Amniotic epithelial cell (primary cell): ENCODE measurements around the gene GUCY1B1.
"Not testable (repeated sequence)": the region's sequence is repeated elsewhere in the genome, so short reads cannot be mapped to it uniquely, and the experiment has no call there.

Experiments
- DNase-seq: peaks from one replicate; pipeline ENCODE4 v3.0.0-alpha.2; 2010; ENCODE audit warnings: low read depth

Gene GUCY1B1

GRCh38 chr4:155761916-155762315, 3.1 kb downstream of the GUCY1B1 start:
- DNase-seq, result peak; percentile 41

GRCh38 chr4:155762334-155762733, 3.5 kb downstream of the GUCY1B1 start:
- no peak for DNase-seq

GRCh38 chr4:155763551-155763950, 4.7 kb downstream of the GUCY1B1 start:
- DNase-seq, result no peak

- no peak for DNase-seq
These were observed 6.3 kb downstream of the GUCY1B1 start for GRCh38 chr4:155765149-155765548.

GRCh38 chr4:155766622-155767021, 7.8 kb downstream of the GUCY1B1 start:
- DNase-seq, result no peak

- DNase-seq, result no peak
These were observed 9.5 kb downstream of the GUCY1B1 start for GRCh38 chr4:155768370-155768769.

- peak; percentile 67 for DNase-seq
These were observed 10.3 kb downstream of the GUCY1B1 start for GRCh38 chr4:155769090-155769489.

GRCh38 chr4:155772459-155773195, 13.8 kb downstream of the GUCY1B1 start:
- DNase-seq, result peak; percentile 31

GRCh38 chr4:155773196-155773800, 14.5 kb downstream of the GUCY1B1 start:
- no peak for DNase-seq

- no peak for DNase-seq
These were observed 15.2 kb downstream of the GUCY1B1 start for GRCh38 chr4:155774033-155774432.

- no peak for DNase-seq
These were observed 19.3 kb downstream of the GUCY1B1 start for GRCh38 chr4:155777971-155778735.

GRCh38 chr4:155780775-155781174, 22.0 kb downstream of the GUCY1B1 start:
- no peak for DNase-seq

GRCh38 chr4:155781249-155781831, 22.5 kb downstream of the GUCY1B1 start:
- no peak for DNase-seq

GRCh38 chr4:155784637-155785036, 25.8 kb downstream of the GUCY1B1 start:
- DNase-seq, result no peak

GRCh38 chr4:155785828-155786227, 27.0 kb downstream of the GUCY1B1 start:
- DNase-seq, result no peak

- peak; percentile 68 for DNase-seq
These were observed 28.4 kb downstream of the GUCY1B1 start for GRCh38 chr4:155787113-155787710.

- peak; percentile 62 for DNase-seq
These were observed 30.6 kb downstream of the GUCY1B1 start for GRCh38 chr4:155789391-155789790.

- no peak for DNase-seq
These were observed 31.2 kb downstream of the GUCY1B1 start for GRCh38 chr4:155789982-155790381.

GRCh38 chr4:155794589-155795236, 35.9 kb downstream of the GUCY1B1 start:
- DNase-seq, result no peak

- peak; percentile 76 for DNase-seq
These were observed 37.2 kb downstream of the GUCY1B1 start for GRCh38 chr4:155795991-155796390.

- DNase-seq, result not testable (repeated sequence)
These were observed 38.8 kb downstream of the GUCY1B1 start for GRCh38 chr4:155797581-155797980.
